Psoas muscle (tissue), 7 donors: Measurements from ENCODE around the gene NEU1. TPM values are rescaled to one million over a fixed set of nuclear protein-coding genes. Genes with fewer than 3 reads are reported as not detected.

ENCODE experiments used
- polyA plus RNA-seq, 3 donors: library from polyadenylated mRNA; stranded (reverse); fragments of 200-250 nt; gene quantifications; one replicate each; pipeline ENCODE4 v1.2.3, GENCODE V29; 2013
- total RNA-seq, 4 donors: library from RNA; stranded (reverse); fragmentation: NEBNext Ultra II Directional in 2 of 4; extraction: Animal tissue kit (Norgen Biotek cat#: 25700) in 2 of 4; gene quantifications; one replicate each; pipeline versions ENCODE4 v1.2.1 to v1.2.4, GENCODE V29; 2021 to 2023
- donor health status: healthy with polysubstance abuse.
- donor health status: DM: no; HTN: no; CAD: no; lungs with moderate emphysema.
- donor health status: Bipolar disorder and iron deficiency.
- donor health status: healthy.
- donor health status: DM: no; HTN: no; CAD: no.
- donor health status: DM: no; HTN: no; CAD: no.
- donor health status: DM: yes; HTN: yes; CAD: no.

NEU1 gene
- total and polyA plus RNA-seq, 7 donors: 14.2 to 39.8 (median 20.6) TPM

Other genes starting within 250 kb of the NEU1 start
Only the 30 nearest of the 36 such genes appear.
- 10 to 100 TPM; 13.6 to 22.6 (median 15.3) TPM for gene GPANK1, start 197.8 kb downstream of the NEU1 start, total RNA-seq
- gene GPANK1, start 197.8 kb downstream of the NEU1 start, polyA plus RNA-seq: 10 to 100 TPM; 23.5 to 49.7 (median 24.2) TPM
- gene CSNK2B, start 196.7 kb downstream of the NEU1 start, total RNA-seq: 100 to 1,000 TPM; 102 to 129 (median 103) TPM
- gene CSNK2B, start 196.7 kb downstream of the NEU1 start, polyA plus RNA-seq: 100 to 1,000 TPM; 151 to 208 (median 160) TPM
- gene LY6G5B, start 192.8 kb downstream of the NEU1 start, total RNA-seq: 1 to 10 TPM; 1.7 to 8.4 (median 3.0) TPM
- gene LY6G5B, start 192.8 kb downstream of the NEU1 start, polyA plus RNA-seq: 1 to 10 TPM; 2.5 to 2.9 (median 2.9) TPM
- 1 to 10 TPM in 3 of 4 donors, under 1 TPM in 1; 0.75 to 3.2 (median 2.3) TPM for gene LY6G5C, start 181.8 kb downstream of the NEU1 start, total RNA-seq
- 1 to 10 TPM; 1.4 to 2.3 (median 1.9) TPM for gene LY6G5C, start 181.8 kb downstream of the NEU1 start, polyA plus RNA-seq
- gene ABHD16A, start 159.5 kb downstream of the NEU1 start, total RNA-seq: 10 to 100 TPM; 26.6 to 36.5 (median 30.5) TPM
- 10 to 100 TPM; 34.4 to 56.6 (median 50.0) TPM for gene ABHD16A, start 159.5 kb downstream of the NEU1 start, polyA plus RNA-seq
- not detected for gene LY6G6F, start 156.0 kb downstream of the NEU1 start, total RNA-seq
- under 1 TPM in 1 of 3 donors, not detected in 2; 0.05 TPM for gene LY6G6F, start 156.0 kb downstream of the NEU1 start, polyA plus RNA-seq
- gene LY6G6D, start 147.5 kb downstream of the NEU1 start, total RNA-seq: not detected
- gene LY6G6D, start 147.5 kb downstream of the NEU1 start, polyA plus RNA-seq: not detected
- gene LY6G6C, start 141.1 kb downstream of the NEU1 start, total RNA-seq: not detected
- gene LY6G6C, start 141.1 kb downstream of the NEU1 start, polyA plus RNA-seq: not detected
- under 1 TPM; 0.10 to 0.37 (median 0.22) TPM for gene MPIG6B, start 139.4 kb downstream of the NEU1 start, total RNA-seq
- gene MPIG6B, start 139.4 kb downstream of the NEU1 start, polyA plus RNA-seq: under 1 TPM in 1 of 3 donors, not detected in 2; 0.04 TPM
- 10 to 100 TPM in 2 of 4 donors, 1 to 10 TPM in 2; 8.4 to 16.2 (median 10.2) TPM for gene DDAH2, start 133.5 kb downstream of the NEU1 start, total RNA-seq
- gene DDAH2, start 133.5 kb downstream of the NEU1 start, polyA plus RNA-seq: 10 to 100 TPM in 2 of 3 donors, 1 to 10 TPM in 1; 6.3 to 13.8 (median 11.3) TPM
- 10 to 100 TPM; 29.1 to 51.2 (median 41.9) TPM for gene CLIC1, start 126.3 kb downstream of the NEU1 start, total RNA-seq
- gene CLIC1, start 126.3 kb downstream of the NEU1 start, polyA plus RNA-seq: 10 to 100 TPM; 20.6 to 85.9 (median 35.1) TPM
- gene MSH5, start 122.8 kb downstream of the NEU1 start, total RNA-seq: 1 to 10 TPM; 1.7 to 3.0 (median 1.8) TPM
- gene MSH5, start 122.8 kb downstream of the NEU1 start, polyA plus RNA-seq: 1 to 10 TPM; 1.4 to 2.7 (median 1.7) TPM
- gene SAPCD1, start 100.2 kb downstream of the NEU1 start, total RNA-seq: under 1 TPM in 1 of 4 donors, not detected in 3; 0.59 TPM
- gene SAPCD1, start 100.2 kb downstream of the NEU1 start, polyA plus RNA-seq: under 1 TPM; 0.13 to 0.78 (median 0.23) TPM
- 1 to 10 TPM; 5.2 to 8.0 (median 7.5) TPM for gene VWA7, start 85.5 kb downstream of the NEU1 start, total RNA-seq
- gene VWA7, start 85.5 kb downstream of the NEU1 start, polyA plus RNA-seq: 1 to 10 TPM in 2 of 3 donors, under 1 TPM in 1; 0.76 to 3.5 (median 1.8) TPM
- 100 to 1,000 TPM in 1 of 4 donors, 10 to 100 TPM in 3; 53.2 to 108 (median 76.1) TPM for gene VARS1, start 67.1 kb downstream of the NEU1 start, total RNA-seq
- gene VARS1, start 67.1 kb downstream of the NEU1 start, polyA plus RNA-seq: 10 to 100 TPM; 43.9 to 70.4 (median 57.4) TPM
- gene LSM2, start 55.9 kb downstream of the NEU1 start, total RNA-seq: 10 to 100 TPM; 19.5 to 42.9 (median 28.7) TPM
- gene LSM2, start 55.9 kb downstream of the NEU1 start, polyA plus RNA-seq: 10 to 100 TPM; 35.3 to 92.1 (median 44.2) TPM
- gene HSPA1L, start 47.5 kb downstream of the NEU1 start, total RNA-seq: 1 to 10 TPM; 2.5 to 6.2 (median 4.4) TPM
- gene HSPA1L, start 47.5 kb downstream of the NEU1 start, polyA plus RNA-seq: 10 to 100 TPM in 1 of 3 donors, 1 to 10 TPM in 1, under 1 TPM in 1; 0.86 to 23.1 (median 3.3) TPM
- 100 to 1,000 TPM; 241 to 940 (median 407) TPM for gene HSPA1A, start 47.3 kb downstream of the NEU1 start, total RNA-seq
- gene HSPA1A, start 47.3 kb downstream of the NEU1 start, polyA plus RNA-seq: 100 to 1,000 TPM in 2 of 3 donors, 10 to 100 TPM in 1; 37.1 to 319 (median 203) TPM
- 100 to 1,000 TPM; 199 to 721 (median 347) TPM for gene HSPA1B, start 35.1 kb downstream of the NEU1 start, total RNA-seq
- 100 to 1,000 TPM in 2 of 3 donors, 10 to 100 TPM in 1; 19.4 to 148 (median 104) TPM for gene HSPA1B, start 35.1 kb downstream of the NEU1 start, polyA plus RNA-seq
- gene SLC44A4, start 16.2 kb upstream of the NEU1 start, total RNA-seq: under 1 TPM in 2 of 4 donors, not detected in 2; 0.23 to 0.24 TPM
- under 1 TPM; 0.03 to 0.14 (median 0.08) TPM for gene SLC44A4, start 16.2 kb upstream of the NEU1 start, polyA plus RNA-seq
- gene EHMT2, start 34.9 kb upstream of the NEU1 start, total RNA-seq: 10 to 100 TPM in 1 of 4 donors, 1 to 10 TPM in 3; 6.8 to 14.2 (median 7.7) TPM
- 10 to 100 TPM in 2 of 3 donors, 1 to 10 TPM in 1; 8.4 to 20.8 (median 13.4) TPM for gene EHMT2, start 34.9 kb upstream of the NEU1 start, polyA plus RNA-seq
- gene ZBTB12, start 39.3 kb upstream of the NEU1 start, total RNA-seq: 1 to 10 TPM; 1.1 to 2.6 (median 1.8) TPM
- 1 to 10 TPM; 2.2 to 4.6 (median 2.9) TPM for gene ZBTB12, start 39.3 kb upstream of the NEU1 start, polyA plus RNA-seq
- 1 to 10 TPM; 1.5 to 5.5 (median 3.5) TPM for gene C2, start 64.9 kb upstream of the NEU1 start, total RNA-seq
- gene C2, start 64.9 kb upstream of the NEU1 start, polyA plus RNA-seq: 1 to 10 TPM in 1 of 3 donors, under 1 TPM in 2; 0.77 to 1.2 (median 0.99) TPM
- gene CFB, start 83.3 kb upstream of the NEU1 start, total RNA-seq: 1 to 10 TPM; 2.5 to 5.8 (median 3.4) TPM
- 1 to 10 TPM; 1.6 to 2.3 (median 1.8) TPM for gene CFB, start 83.3 kb upstream of the NEU1 start, polyA plus RNA-seq
- gene NELFE, start 96.2 kb upstream of the NEU1 start, total RNA-seq: 10 to 100 TPM; 47.2 to 52.3 (median 48.7) TPM
- gene NELFE, start 96.2 kb upstream of the NEU1 start, polyA plus RNA-seq: 10 to 100 TPM; 44.3 to 86.9 (median 85.4) TPM
- 10 to 100 TPM; 27.9 to 31.0 (median 29.2) TPM for gene SKIC2, start 96.4 kb upstream of the NEU1 start, total RNA-seq
- gene SKIC2, start 96.4 kb upstream of the NEU1 start, polyA plus RNA-seq: 10 to 100 TPM; 26.9 to 36.6 (median 31.8) TPM
- gene DXO, start 109.3 kb upstream of the NEU1 start, total RNA-seq: 10 to 100 TPM in 2 of 4 donors, 1 to 10 TPM in 2; 7.4 to 12.9 (median 9.9) TPM
- gene DXO, start 109.3 kb upstream of the NEU1 start, polyA plus RNA-seq: 10 to 100 TPM in 1 of 3 donors, 1 to 10 TPM in 2; 8.0 to 20.6 (median 9.2) TPM
- gene C4A, start 119.2 kb upstream of the NEU1 start, total RNA-seq: 10 to 100 TPM in 3 of 4 donors, 1 to 10 TPM in 1; 5.6 to 13.2 (median 10.9) TPM
- gene C4A, start 119.2 kb upstream of the NEU1 start, polyA plus RNA-seq: 1 to 10 TPM; 3.0 to 3.2 (median 3.1) TPM
- 10 to 100 TPM in 1 of 4 donors, 1 to 10 TPM in 3; 5.6 to 12.6 (median 9.4) TPM for gene C4B, start 152.0 kb upstream of the NEU1 start, total RNA-seq
- gene C4B, start 152.0 kb upstream of the NEU1 start, polyA plus RNA-seq: 1 to 10 TPM; 2.6 to 3.3 (median 2.7) TPM
- gene CYP21A2, start 175.6 kb upstream of the NEU1 start, total RNA-seq: 1 to 10 TPM in 1 of 4 donors, under 1 TPM in 1, not detected in 2; 0.19 to 9.9 TPM
- gene CYP21A2, start 175.6 kb upstream of the NEU1 start, polyA plus RNA-seq: under 1 TPM in 2 of 3 donors, not detected in 1; 0.05 to 0.10 TPM